ENCODE measurements around the gene RAD21L1. TPM values are rescaled to one million over a fixed set of nuclear protein-coding genes. Genes with fewer than 3 reads are reported as not detected.

Gene RAD21L1
- polyA plus RNA-seq, 3 donors = not detected

- DNase-seq = no peak
Measured at GRCh38 chr20:1295276-1295930, 69.6 kb downstream of the RAD21L1 start.

GRCh38 chr20:1296117-1296610 is 70.3 kb downstream of the RAD21L1 start:
- DNase-seq = no peak

- no peak for DNase-seq
Measured at GRCh38 chr20:1296922-1297321, 71.1 kb downstream of the RAD21L1 start.

- no peak for DNase-seq
Measured at GRCh38 chr20:1297486-1297885, 71.6 kb downstream of the RAD21L1 start.

GRCh38 chr20:1298166-1298565 is 72.3 kb downstream of the RAD21L1 start:
- DNase-seq = no peak

GRCh38 chr20:1298888-1299511 is 73.2 kb downstream of the RAD21L1 start:
- no peak for DNase-seq

GRCh38 chr20:1299522-1299921 is 73.7 kb downstream of the RAD21L1 start:
- DNase-seq = no peak

GRCh38 chr20:1300083-1300840 is 74.4 kb downstream of the RAD21L1 start:
- no peak for DNase-seq

GRCh38 chr20:1301031-1301529 is 75.2 kb downstream of the RAD21L1 start:
- DNase-seq = no peak

GRCh38 chr20:1302685-1303541 is 77.1 kb downstream of the RAD21L1 start:
- no peak for DNase-seq

- no peak for DNase-seq
Measured at GRCh38 chr20:1304710-1305515, 79.1 kb downstream of the RAD21L1 start.

Other genes starting within 250 kb of the RAD21L1 start
- 1 to 10 TPM; 1.7 to 3.3 (median 2.1) TPM for gene RSPO4, start 223.7 kb upstream of the RAD21L1 start, polyA plus RNA-seq (ENCODE audit: insufficient read length in 3 of 3)
- gene PSMF1, start 107.4 kb upstream of the RAD21L1 start, polyA plus RNA-seq (ENCODE audit: insufficient read length in 3 of 3) = 100 to 1,000 TPM; 134 to 151 (median 151) TPM
- gene TMEM74B, start 41.1 kb upstream of the RAD21L1 start, polyA plus RNA-seq (ENCODE audit: insufficient read length in 3 of 3) = 1 to 10 TPM; 2.9 to 6.5 (median 5.7) TPM
- gene C20orf202, start 22.6 kb upstream of the RAD21L1 start, polyA plus RNA-seq (ENCODE audit: insufficient read length in 3 of 3) = under 1 TPM; 0.30 to 0.41 (median 0.33) TPM
- 1 to 10 TPM; 3.2 to 4.0 (median 3.2) TPM for gene SNPH, start 40.2 kb downstream of the RAD21L1 start, polyA plus RNA-seq (ENCODE audit: insufficient read length in 3 of 3)
- gene SDCBP2, start 103.1 kb downstream of the RAD21L1 start, polyA plus RNA-seq (ENCODE audit: insufficient read length in 3 of 3) = 1 to 10 TPM; 2.5 to 3.5 (median 3.4) TPM
- 100 to 1,000 TPM; 340 to 380 (median 358) TPM for gene FKBP1A, start 167.0 kb downstream of the RAD21L1 start, polyA plus RNA-seq (ENCODE audit: insufficient read length in 3 of 3)
- gene NSFL1C, start 240.8 kb downstream of the RAD21L1 start, polyA plus RNA-seq (ENCODE audit: insufficient read length in 3 of 3) = 100 to 1,000 TPM; 109 to 111 (median 111) TPM